Activated CD4-positive, alpha-beta T cell treated with anti-CD3 and anti-CD28 coated beads, Interleukin-2, amount 10 ng/mL, durations not matched to agents 24 days and 14 days (primary cell): Measurements from ENCODE around the gene EID1. TPM values are rescaled to one million over a fixed set of nuclear protein-coding genes. Genes with fewer than 3 reads are reported as not detected.

Experiments used
- DNase-seq: peaks from one replicate; pipeline ENCODE4 v3.0.0; 2022
- H3K27ac Mint-ChIP-seq: one replicate; pipeline ENCODE4 v1.8.0; 2022; ENCODE audit warnings: mild to moderate bottlenecking, mixed read lengths
- H3K27me3 Mint-ChIP-seq: one replicate; pipeline ENCODE4 v1.8.0; 2022; ENCODE audit warnings: mixed read lengths
- H3K36me3 Mint-ChIP-seq: one replicate; pipeline ENCODE4 v1.8.0; 2022; ENCODE audit warnings: low read depth, mild to moderate bottlenecking, mixed read lengths
- H3K4me1 Mint-ChIP-seq: one replicate; pipeline ENCODE4 v1.8.0; 2021; ENCODE audit warnings: mixed read lengths
- H3K4me3 Mint-ChIP-seq: one replicate; pipeline ENCODE4 v1.8.0; 2022; ENCODE audit warnings: mild to moderate bottlenecking, moderate library complexity, mixed read lengths
- H3K9me3 Mint-ChIP-seq: one replicate; pipeline ENCODE4 v1.8.0; 2021; ENCODE audit warnings: mixed read lengths
- intact Hi-C: fragments of 100-400 bp; cut with micrococcal nuclease; formaldehyde crosslinking; loops from one replicate; pipeline ENCODE4 v1.15.1; 2023
- total RNA-seq: library from RNA; stranded (reverse); gene quantifications from 2 replicates; pipeline ENCODE4 v1.2.3, GENCODE V29; 2022

EID1 gene
- total RNA-seq, 1 donor from 2014 or later = 209 TPM

DNA sequence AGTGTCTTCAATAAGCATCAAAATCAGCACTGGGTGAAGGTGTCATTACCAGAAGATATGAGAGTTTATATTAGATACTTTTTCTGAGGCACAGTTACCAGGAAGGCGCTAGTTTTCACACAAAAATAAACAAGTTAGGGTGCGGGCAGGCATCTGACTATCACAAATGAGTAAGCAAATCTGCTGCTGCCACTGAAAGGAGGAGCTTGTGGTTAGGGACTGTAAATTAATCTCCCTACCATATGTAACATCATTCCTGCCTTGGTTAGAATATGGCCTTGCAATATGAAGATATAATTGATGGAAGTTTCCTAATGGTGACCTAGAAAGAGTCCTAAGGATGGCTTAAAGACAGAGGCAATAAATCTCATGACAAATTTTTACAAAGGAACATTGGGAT is 19.5 kb upstream of the EID1 start:
- Mint-ChIP-seq H3K27me3 (peaks cover 11% of the 10 kb centered on the region), H3K4me1 (peaks cover 14% of the 10 kb centered on the region)
- intact Hi-C loops = no loop called here

DNA sequence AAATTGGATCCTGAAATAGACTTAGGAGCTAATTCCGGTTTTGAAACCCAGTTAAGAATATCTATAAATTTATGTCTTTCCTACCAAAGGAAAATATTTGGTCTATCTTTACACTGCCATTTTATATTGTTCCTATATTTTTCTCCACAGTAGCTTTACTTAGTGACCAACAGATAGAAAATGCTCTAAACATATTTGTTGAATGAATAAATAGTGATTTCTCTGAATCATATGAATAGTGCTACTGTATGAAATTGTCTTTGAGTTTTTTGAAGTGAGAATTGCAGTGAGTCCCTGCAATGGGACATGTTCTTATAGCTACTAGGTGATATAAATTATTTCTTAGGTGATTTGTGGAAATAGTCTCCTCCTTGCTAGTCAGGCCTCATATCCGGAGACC is 18.5 kb upstream of the EID1 start:
- Mint-ChIP-seq H3K27ac (no peak overlapping the region), H3K4me1 (peaks cover 14% of the 10 kb centered on the region), H3K9me3 (no peaks in the 10 kb centered on the region), H3K36me3 (peaks cover 5% of the 10 kb centered on the region), H3K27me3 (peaks cover 6% of the 10 kb centered on the region), H3K4me3 (no peak overlapping the region)
- DNase-seq = no peak
- intact Hi-C loops = no loop called here

More for the DNA sequence above, 19.5 kb upstream of the EID1 start:
- Mint-ChIP-seq H3K27ac (no peak overlapping the region), H3K9me3 (no peaks in the 10 kb centered on the region), H3K4me3 (no peak overlapping the region), H3K36me3 (peaks cover 5% of the 10 kb centered on the region)
- DNase-seq = no peak

DNA sequence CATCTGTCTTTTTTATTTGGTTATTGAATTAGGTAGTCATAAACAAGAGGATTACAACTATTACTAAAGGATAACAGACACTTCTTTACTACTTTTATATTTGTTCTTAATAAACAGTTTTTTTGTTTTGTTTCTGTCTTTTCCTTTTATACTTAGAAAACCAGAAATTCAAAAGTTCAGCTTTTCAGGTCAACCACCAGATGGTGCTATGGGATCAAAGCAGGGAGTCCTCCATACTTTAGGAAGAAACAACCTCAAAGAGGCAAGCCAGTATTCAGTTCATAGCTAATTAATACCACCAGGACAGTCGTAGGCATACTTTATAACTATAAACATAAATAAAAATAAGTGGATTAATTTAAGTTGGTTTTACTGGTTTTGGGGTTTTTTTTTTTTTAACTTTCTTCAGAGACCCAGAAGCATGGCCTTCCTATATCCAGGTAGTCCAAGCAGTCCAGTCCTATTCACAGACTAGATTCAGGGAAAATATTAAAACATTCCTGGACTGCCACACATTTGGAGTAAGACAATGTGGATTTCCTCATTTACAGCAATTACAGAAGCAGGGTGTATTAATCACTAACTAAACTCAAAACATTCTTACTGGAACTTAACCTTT is 16.0 kb upstream of the EID1 start:
- H3K36me3 Mint-ChIP-seq = peaks cover 1% of the 10 kb centered on the region
- peaks cover 14% of the 10 kb centered on the region for H3K4me1 Mint-ChIP-seq
- peaks cover 2% of the 10 kb centered on the region for H3K27me3 Mint-ChIP-seq
- intact Hi-C loops = loop anchor here (1.0 to 10.0 kb wide), 7 partner anchors 15 to 560 kb away; partner anchors contain the start of gene SECISBP2L
- H3K9me3 Mint-ChIP-seq = no peaks in the 10 kb centered on the region
- peak; percentile 86 for DNase-seq
- no peak overlapping the region for H3K4me3 Mint-ChIP-seq
- no peak overlapping the region for H3K27ac Mint-ChIP-seq

DNA sequence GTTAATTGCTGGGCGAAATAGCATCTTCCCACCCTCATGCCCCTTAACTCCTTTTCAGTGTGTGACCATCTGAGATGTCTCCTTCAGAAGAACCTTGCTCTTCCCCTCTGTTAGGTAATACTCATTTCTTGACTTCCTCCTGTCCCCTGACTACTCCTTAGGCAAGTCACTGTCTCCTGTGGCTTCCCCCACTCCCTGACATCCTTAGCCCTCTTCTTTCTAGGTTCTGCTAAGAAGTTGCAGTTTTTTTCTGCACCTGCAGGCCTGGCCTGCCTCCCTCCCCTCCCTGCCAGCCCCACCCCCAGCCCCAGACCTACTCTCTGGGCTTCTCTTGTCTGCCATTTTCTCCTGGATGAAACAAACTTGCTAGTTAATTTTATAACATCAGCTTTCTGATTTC is 15.2 kb upstream of the EID1 start:
- peaks cover 2% of the 10 kb centered on the region for H3K27me3 Mint-ChIP-seq
- H3K4me3 Mint-ChIP-seq = no peak overlapping the region
- H3K36me3 Mint-ChIP-seq = peaks cover 1% of the 10 kb centered on the region
- peaks cover 14% of the 10 kb centered on the region for H3K4me1 Mint-ChIP-seq
- H3K27ac Mint-ChIP-seq = peak overlapping the region; percentile 84
- H3K9me3 Mint-ChIP-seq = no peaks in the 10 kb centered on the region
- DNase-seq = no peak
- intact Hi-C loops = loop anchor here (1.0 to 10.0 kb wide), 5 partner anchors 14 to 372 kb away; partner anchors contain the start of gene SECISBP2L

DNA sequence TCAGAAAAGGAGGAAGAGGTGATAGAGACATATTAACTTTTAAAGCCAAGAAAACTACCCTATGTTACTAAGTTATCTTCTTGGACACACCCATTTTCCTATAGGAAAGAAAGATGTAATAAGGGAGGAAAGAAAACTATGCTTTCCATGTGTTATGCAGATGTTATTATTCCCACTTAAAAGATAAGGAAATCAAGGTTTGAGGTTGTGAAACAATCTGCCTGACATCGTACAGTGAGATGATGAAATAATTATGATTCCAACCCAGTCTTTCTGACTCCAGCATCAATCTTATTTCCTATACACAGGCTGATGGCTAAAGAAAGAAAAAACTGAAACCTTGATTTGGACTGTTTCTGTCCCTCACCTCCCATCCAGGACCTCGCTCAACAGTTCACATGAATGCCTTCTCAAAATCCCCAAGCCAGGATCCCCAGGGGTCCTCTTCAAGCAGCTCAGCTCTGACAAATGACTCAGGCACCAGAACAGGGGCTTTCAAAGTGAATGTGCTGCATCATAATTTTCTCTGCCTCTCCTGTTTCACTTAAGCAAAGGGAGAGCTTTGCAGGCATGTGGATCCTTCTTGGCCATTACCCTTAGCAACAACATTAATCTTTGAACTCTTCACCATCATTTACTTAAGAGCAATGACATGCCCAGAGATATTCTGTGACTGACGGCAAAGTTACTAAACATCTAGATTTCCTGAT is 12.4 kb upstream of the EID1 start:
- H3K36me3 Mint-ChIP-seq = peaks cover 1% of the 10 kb centered on the region
- no peaks in the 10 kb centered on the region for H3K27me3 Mint-ChIP-seq
- no peak overlapping the region for H3K4me3 Mint-ChIP-seq
- intact Hi-C loops = loop anchor here (10.0 kb wide), 1 partner anchor 369 kb away; no protein-coding TSS in a partner anchor
- no peaks in the 10 kb centered on the region for H3K9me3 Mint-ChIP-seq
- DNase-seq = no peak
- no peak overlapping the region for H3K27ac Mint-ChIP-seq
- H3K4me1 Mint-ChIP-seq = peaks cover 8% of the 10 kb centered on the region

DNA sequence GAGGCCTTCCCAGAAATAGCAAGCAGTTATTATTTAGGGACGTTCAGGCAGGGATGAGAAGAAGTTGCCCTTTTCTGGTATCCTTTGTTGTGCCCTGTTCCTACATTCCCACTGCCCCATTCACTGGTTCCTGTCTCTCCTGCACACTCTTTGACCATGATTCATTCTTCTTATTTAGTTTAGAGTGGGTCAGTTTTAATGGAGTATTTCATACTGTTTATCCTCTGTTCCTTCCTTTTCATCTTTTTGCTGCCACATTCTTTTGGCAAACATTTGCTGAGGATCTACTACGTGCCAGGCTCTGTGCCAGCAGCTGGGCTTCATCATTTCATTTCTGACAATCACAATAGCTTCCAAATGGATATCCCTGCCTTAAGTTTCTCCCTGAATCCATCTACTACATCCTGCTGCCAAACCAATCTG is 11.8 kb upstream of the EID1 start:
- H3K4me3 Mint-ChIP-seq = no peak overlapping the region
- H3K36me3 Mint-ChIP-seq = peaks cover 3% of the 10 kb centered on the region
- H3K27me3 Mint-ChIP-seq = peaks cover 1% of the 10 kb centered on the region
- peaks cover 8% of the 10 kb centered on the region for H3K4me1 Mint-ChIP-seq
- intact Hi-C loops = loop anchor here (10.0 kb wide), 1 partner anchor 369 kb away; no protein-coding TSS in a partner anchor
- no peaks in the 10 kb centered on the region for H3K9me3 Mint-ChIP-seq
- H3K27ac Mint-ChIP-seq = no peak overlapping the region
- DNase-seq = no peak

DNA sequence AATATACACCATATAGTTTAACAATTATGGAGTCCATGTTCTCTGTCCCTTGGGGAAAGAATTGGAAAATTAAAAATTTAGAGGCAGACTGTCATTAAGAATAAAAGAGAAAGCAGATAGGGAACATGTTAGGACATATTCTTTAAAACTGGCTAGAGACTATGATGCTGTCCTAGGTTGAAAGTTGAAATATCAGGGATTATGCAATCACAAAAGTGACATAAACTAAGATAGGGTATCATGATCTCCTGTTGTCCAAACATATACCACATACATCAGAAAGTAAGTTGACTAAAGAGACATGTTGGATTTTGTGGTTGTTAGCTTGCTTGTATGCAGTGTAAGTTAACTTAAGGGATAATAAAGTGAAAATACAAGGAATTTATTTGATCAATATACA is 9.9 kb upstream of the EID1 start:
- no peak overlapping the region for H3K27ac Mint-ChIP-seq
- peaks cover 7% of the 10 kb centered on the region for H3K36me3 Mint-ChIP-seq
- H3K4me1 Mint-ChIP-seq = no peaks in the 10 kb centered on the region
- intact Hi-C loops = loop anchor here (10.0 kb wide), 1 partner anchor 367 kb away; no protein-coding TSS in a partner anchor
- DNase-seq = no peak
- no peaks in the 10 kb centered on the region for H3K9me3 Mint-ChIP-seq
- H3K4me3 Mint-ChIP-seq = no peak overlapping the region
- peaks cover 11% of the 10 kb centered on the region for H3K27me3 Mint-ChIP-seq

DNA sequence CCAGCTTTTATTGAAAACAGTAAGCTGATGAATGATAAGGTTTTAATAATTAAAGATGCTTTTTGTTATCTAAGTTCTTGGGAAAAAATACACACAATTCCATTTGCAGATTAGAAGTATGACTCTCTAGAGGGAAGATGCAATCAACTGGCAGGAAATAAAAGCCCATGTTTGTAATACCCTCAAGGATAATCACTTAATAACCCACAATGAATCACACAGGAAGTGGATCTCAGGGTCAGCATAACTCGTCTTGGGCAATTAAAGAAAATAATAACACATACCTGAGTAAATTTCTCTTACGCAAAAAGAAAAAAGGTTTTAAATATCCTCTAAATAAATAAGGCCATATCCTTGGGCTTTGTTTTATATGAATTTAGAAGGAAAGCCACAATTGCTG is 9.4 kb upstream of the EID1 start:
- Mint-ChIP-seq H3K27ac (no peak overlapping the region), H3K4me1 (no peaks in the 10 kb centered on the region), H3K9me3 (no peaks in the 10 kb centered on the region), H3K27me3 (peaks cover 12% of the 10 kb centered on the region), H3K4me3 (no peak overlapping the region), H3K36me3 (peaks cover 7% of the 10 kb centered on the region)
- intact Hi-C loops = loop anchor here (10.0 kb wide), 1 partner anchor 366 kb away; no protein-coding TSS in a partner anchor
- no peak for DNase-seq

DNA sequence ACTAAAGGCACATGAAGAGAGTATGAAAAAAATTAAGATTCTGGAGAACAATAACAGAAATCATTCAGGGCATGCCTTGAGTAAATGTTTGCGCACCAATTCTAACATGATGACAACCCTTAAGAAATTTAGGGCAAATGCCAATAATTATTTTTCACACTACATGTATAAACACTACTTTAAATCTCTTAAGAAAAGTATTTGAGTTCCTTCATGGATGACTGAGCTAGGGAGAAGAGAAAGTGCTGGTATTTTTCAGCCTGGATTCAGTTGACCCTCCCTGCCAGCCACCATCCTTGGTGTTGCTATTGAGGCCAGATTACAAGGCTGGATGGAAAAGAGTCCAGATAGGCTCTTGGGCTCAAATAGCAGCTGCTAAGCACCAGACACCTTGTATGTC is 8.0 kb upstream of the EID1 start:
- H3K36me3 Mint-ChIP-seq = peaks cover 8% of the 10 kb centered on the region
- DNase-seq = no peak
- no peaks in the 10 kb centered on the region for H3K9me3 Mint-ChIP-seq
- peaks cover 14% of the 10 kb centered on the region for H3K27me3 Mint-ChIP-seq
- H3K4me3 Mint-ChIP-seq = no peak overlapping the region
- H3K4me1 Mint-ChIP-seq = peaks cover 6% of the 10 kb centered on the region
- H3K27ac Mint-ChIP-seq = no peak overlapping the region
- intact Hi-C loops = loop anchor here (10.0 kb wide), 1 partner anchor 365 kb away; no protein-coding TSS in a partner anchor

DNA sequence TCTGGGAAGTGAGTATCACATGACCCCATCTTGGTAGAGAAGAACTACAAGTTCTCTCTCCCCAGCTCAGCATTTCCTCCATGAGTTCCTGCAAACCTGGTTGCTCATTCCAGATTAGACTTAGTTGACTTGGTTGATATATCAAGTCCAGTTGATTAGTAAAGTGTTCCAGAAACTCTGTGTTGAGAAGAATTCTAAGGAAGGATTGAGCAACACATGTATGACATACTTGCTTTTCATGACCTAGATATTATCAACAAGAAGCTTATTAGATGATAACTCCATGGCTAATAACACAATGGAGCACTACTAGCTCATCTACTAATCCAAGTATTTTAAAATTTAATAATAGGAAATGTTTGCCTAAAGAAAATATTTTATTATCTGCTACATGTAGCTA is 6.4 kb upstream of the EID1 start:
- intact Hi-C loops = no loop called here
- no peak for DNase-seq
- H3K4me1 Mint-ChIP-seq = peaks cover 9% of the 10 kb centered on the region
- no peak overlapping the region for H3K4me3 Mint-ChIP-seq
- no peak overlapping the region for H3K27ac Mint-ChIP-seq
- H3K27me3 Mint-ChIP-seq = peaks cover 14% of the 10 kb centered on the region
- H3K9me3 Mint-ChIP-seq = no peaks in the 10 kb centered on the region
- H3K36me3 Mint-ChIP-seq = peaks cover 11% of the 10 kb centered on the region

DNA sequence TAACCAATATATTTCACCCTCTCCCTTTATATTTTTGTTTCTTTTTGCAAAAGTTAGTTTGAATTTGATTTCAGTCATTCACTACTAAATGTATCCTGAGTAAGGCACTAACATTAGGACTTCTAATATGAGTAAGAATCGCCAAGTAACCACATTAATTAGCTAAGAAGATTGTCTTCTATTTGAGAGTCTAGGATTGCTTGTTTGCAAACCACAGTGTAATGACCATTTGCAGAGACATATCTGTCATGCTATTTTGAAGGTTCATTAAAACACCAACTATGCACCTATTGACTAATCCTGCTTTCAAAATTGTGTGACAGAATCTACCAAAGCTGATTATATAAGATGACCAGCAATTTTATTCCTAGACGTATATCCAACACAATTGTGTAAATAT is 5.3 kb upstream of the EID1 start:
- H3K27ac Mint-ChIP-seq = no peak overlapping the region
- H3K36me3 Mint-ChIP-seq = peaks cover 13% of the 10 kb centered on the region
- H3K4me1 Mint-ChIP-seq = peaks cover 13% of the 10 kb centered on the region
- no peaks in the 10 kb centered on the region for H3K9me3 Mint-ChIP-seq
- DNase-seq = no peak
- no peak overlapping the region for H3K4me3 Mint-ChIP-seq
- H3K27me3 Mint-ChIP-seq = peaks cover 14% of the 10 kb centered on the region
- intact Hi-C loops = no loop called here

DNA sequence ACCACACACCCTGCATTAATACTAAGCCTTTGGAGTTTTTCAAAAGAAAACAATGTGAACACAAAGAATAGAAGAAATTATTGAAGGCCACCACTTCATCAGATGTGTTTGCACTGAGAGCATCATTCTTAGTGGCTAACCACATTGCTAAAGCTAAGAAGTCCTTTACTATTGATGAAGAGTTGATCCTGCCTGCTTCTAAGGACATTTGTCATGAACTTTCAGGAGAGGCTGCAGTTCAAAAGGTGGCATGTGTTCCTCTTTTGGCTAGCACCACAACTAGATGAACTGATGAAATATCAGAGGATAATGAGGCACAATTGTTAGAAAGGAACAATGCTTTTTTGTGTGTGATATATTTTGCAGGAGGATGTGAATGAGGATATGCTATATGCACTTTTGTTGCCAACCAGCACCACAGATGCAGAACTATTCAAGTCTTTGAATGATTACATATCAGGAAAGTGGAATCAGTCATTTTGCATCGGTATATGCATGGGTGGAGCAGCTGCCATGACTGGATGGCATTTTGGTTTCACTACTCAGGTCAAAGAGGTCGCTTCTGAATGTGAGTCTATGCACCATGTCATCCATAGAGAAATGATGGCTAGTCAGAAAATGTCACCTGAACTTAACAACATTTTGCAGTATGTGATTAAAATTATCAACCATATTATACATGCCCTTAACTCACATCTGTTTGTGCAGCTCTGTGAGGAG is 2.5 kb upstream of the EID1 start:
- H3K4me3 Mint-ChIP-seq = no peak overlapping the region
- no peak overlapping the region for H3K27ac Mint-ChIP-seq
- H3K36me3 Mint-ChIP-seq = peaks cover 37% of the 10 kb centered on the region
- H3K4me1 Mint-ChIP-seq = peaks cover 29% of the 10 kb centered on the region
- intact Hi-C loops = loop anchor here (5.0 kb wide), 3 partner anchors 72 to 412 kb away; partner anchors contain the start of gene COPS2
- no peaks in the 10 kb centered on the region for H3K9me3 Mint-ChIP-seq
- no peak for DNase-seq
- H3K27me3 Mint-ChIP-seq = peaks cover 14% of the 10 kb centered on the region

DNA sequence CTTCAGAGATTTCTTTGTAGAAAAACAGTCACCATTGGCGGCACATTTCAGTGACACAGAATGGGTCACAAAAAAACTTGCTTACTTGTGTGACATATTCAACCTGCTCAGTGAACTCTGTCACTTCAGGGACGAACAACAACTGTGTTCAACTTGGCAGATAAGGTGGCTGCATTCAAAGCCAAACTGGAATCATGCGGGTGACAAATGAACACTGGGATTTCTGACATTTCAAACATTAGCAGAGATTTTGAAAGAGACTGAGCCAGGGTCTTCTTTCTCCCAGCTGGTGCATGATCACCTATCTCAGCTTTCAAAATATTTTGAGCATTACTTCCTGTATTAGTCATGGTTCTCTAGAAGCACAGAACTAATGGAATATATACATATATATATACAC is 1.9 kb upstream of the EID1 start:
- DNase-seq = no peak
- H3K4me3 Mint-ChIP-seq = no peak overlapping the region
- peaks cover 40% of the 10 kb centered on the region for H3K36me3 Mint-ChIP-seq
- peaks cover 32% of the 10 kb centered on the region for H3K4me1 Mint-ChIP-seq
- H3K9me3 Mint-ChIP-seq = no peaks in the 10 kb centered on the region
- intact Hi-C loops = loop anchor here (2.0 to 5.0 kb wide), 4 partner anchors 13 to 411 kb away; partner anchors contain the start of gene COPS2
- H3K27me3 Mint-ChIP-seq = peaks cover 14% of the 10 kb centered on the region
- H3K27ac Mint-ChIP-seq = no peak overlapping the region
